HL-60 (cell line): ENCODE measurements around the gene TTN.

ENCODE experiments used
- GABPA ChIP-seq: IDR thresholded peaks from 2 replicates; pipeline ENCODE4 v1.6.1; 2012; ENCODE audit warnings: low read depth
- POLR2AphosphoS5 ChIP-seq: IDR thresholded peaks from 2 replicates; pipeline ENCODE4 v1.6.1; 2012; ENCODE audit warnings: low read depth
- SPI1 ChIP-seq: IDR thresholded peaks from 2 replicates; pipeline ENCODE4 v1.6.1; 2012; ENCODE audit warnings: low read depth, mild to moderate bottlenecking, borderline replicate concordance
- TF ChIP-seq, protein P1 (sequence below): IDR thresholded peaks from one replicate; pipeline ENCODE4 v1.5.1; 2011; ENCODE audit warnings: low read length, control low read depth, inconsistent platforms; ENCODE audit not compliant: insufficient read depth
- TF ChIP-seq, protein P2 (sequence below): IDR thresholded peaks from 2 replicates; pipeline ENCODE4 v1.6.1; 2012; ENCODE audit warnings: low read depth; ENCODE audit not compliant: insufficient replicate concordance

DNA sequence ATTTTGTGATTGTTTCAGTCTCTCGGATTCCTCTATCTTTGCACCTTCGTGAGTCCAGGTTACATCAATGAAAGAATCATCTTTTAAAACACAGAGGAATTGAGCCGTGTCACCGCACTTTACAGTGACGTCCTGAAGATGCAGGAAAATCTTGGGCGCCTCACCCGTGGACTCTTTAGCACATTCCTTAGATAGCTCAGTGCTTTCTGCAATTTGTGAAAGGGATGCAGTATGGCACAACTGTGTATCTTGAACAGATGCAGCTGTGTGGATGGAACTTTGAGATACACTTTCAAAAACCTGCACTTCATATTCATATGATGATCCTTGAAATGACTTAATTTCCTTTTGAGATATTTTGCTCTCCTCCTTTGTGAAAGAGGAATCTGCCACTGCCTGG, 50.9 kb downstream of the TTN start:
- TF ChIP-seq, protein P1, sequence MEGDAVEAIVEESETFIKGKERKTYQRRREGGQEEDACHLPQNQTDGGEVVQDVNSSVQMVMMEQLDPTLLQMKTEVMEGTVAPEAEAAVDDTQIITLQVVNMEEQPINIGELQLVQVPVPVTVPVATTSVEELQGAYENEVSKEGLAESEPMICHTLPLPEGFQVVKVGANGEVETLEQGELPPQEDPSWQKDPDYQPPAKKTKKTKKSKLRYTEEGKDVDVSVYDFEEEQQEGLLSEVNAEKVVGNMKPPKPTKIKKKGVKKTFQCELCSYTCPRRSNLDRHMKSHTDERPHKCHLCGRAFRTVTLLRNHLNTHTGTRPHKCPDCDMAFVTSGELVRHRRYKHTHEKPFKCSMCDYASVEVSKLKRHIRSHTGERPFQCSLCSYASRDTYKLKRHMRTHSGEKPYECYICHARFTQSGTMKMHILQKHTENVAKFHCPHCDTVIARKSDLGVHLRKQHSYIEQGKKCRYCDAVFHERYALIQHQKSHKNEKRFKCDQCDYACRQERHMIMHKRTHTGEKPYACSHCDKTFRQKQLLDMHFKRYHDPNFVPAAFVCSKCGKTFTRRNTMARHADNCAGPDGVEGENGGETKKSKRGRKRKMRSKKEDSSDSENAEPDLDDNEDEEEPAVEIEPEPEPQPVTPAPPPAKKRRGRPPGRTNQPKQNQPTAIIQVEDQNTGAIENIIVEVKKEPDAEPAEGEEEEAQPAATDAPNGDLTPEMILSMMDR, result no peak
- TF ChIP-seq, protein P2, sequence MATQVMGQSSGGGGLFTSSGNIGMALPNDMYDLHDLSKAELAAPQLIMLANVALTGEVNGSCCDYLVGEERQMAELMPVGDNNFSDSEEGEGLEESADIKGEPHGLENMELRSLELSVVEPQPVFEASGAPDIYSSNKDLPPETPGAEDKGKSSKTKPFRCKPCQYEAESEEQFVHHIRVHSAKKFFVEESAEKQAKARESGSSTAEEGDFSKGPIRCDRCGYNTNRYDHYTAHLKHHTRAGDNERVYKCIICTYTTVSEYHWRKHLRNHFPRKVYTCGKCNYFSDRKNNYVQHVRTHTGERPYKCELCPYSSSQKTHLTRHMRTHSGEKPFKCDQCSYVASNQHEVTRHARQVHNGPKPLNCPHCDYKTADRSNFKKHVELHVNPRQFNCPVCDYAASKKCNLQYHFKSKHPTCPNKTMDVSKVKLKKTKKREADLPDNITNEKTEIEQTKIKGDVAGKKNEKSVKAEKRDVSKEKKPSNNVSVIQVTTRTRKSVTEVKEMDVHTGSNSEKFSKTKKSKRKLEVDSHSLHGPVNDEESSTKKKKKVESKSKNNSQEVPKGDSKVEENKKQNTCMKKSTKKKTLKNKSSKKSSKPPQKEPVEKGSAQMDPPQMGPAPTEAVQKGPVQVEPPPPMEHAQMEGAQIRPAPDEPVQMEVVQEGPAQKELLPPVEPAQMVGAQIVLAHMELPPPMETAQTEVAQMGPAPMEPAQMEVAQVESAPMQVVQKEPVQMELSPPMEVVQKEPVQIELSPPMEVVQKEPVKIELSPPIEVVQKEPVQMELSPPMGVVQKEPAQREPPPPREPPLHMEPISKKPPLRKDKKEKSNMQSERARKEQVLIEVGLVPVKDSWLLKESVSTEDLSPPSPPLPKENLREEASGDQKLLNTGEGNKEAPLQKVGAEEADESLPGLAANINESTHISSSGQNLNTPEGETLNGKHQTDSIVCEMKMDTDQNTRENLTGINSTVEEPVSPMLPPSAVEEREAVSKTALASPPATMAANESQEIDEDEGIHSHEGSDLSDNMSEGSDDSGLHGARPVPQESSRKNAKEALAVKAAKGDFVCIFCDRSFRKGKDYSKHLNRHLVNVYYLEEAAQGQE, result no peak
- TF ChIP-seq POLR2AphosphoS5, result no peak
- TF ChIP-seq GABPA, result no peak
- TF ChIP-seq SPI1, result no peak
